Activated CD8-positive, alpha-beta memory T cell treated with anti-CD3 and anti-CD28 coated beads, Interleukin-2, amount 10 ng/mL, durations not matched to agents 7 days and 5 days (primary cell): ENCODE measurements around the gene CNTN2. TPM values are rescaled to one million over a fixed set of nuclear protein-coding genes. Genes with fewer than 3 reads are reported as not detected.
A peak's percentile ranks its signal among the peaks of the same experiment; 100 is the strongest.

Experiments
- ATAC-seq: fragments of 150-1000 bp; cut with Tn5 transposase; one replicate; pipeline ENCODE4 v1.10.0; 2021; ENCODE audit warnings: moderate library complexity
- CTCF ChIA-PET: fragments of 350-600 bp; sonication (Branson Sonifier 250); formaldehyde crosslinking; loops from one replicate; lab custom pipeline; 2021; ENCODE audit warnings: antibody characterized with exemption; lab: Charles Lee
- DNase-seq: peaks from one replicate; pipeline ENCODE4 v3.0.0-alpha.2; 2020
- H3K27ac Mint-ChIP-seq: one replicate; pipeline ENCODE4 v1.8.0; 2021; ENCODE audit warnings: mild to moderate bottlenecking, mixed read lengths
- H3K27me3 Mint-ChIP-seq: one replicate; pipeline ENCODE4 v1.8.0; 2021; ENCODE audit warnings: mixed read lengths
- H3K36me3 Mint-ChIP-seq: one replicate; pipeline ENCODE4 v1.8.0; 2021; ENCODE audit warnings: mild to moderate bottlenecking, mixed read lengths
- H3K4me1 Mint-ChIP-seq: one replicate; pipeline ENCODE4 v1.8.0; 2021; ENCODE audit warnings: mixed read lengths
- H3K4me3 Mint-ChIP-seq: one replicate; pipeline ENCODE4 v1.8.0; 2021; ENCODE audit warnings: mild to moderate bottlenecking, moderate library complexity, mixed read lengths
- H3K9me3 Mint-ChIP-seq: one replicate; pipeline ENCODE4 v1.8.0; 2022; ENCODE audit warnings: low read depth, mixed read lengths
- total RNA-seq, 2 experiments: library from RNA; stranded (reverse); gene quantifications; one replicate each; pipeline ENCODE4 v1.2.3, GENCODE V29; 2021

CNTN2 gene
- total RNA-seq, 2 experiments from 2014 or later = not detected

DNA sequence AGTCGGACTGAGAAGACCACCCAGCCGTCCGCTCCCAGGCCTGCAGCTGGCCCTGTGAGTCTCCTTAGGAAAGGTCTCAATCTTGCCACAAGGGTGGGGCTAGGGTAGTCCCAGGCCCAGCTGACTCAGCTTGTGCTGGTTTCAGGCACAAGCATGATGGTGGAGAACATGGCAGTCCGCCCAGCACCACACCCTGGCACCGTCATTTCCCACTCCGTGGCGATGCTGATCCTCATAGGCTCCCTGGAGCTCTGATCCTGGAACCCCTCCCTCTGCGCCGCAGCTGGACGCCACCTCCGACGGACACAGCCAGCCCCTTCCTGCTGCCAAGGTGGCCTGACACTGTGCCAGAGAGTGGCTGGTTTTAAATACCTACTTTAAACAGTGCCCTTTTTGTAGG lies 30.5 kb downstream of the CNTN2 start:
- H3K27ac Mint-ChIP-seq = no peak overlapping the region

DNA sequence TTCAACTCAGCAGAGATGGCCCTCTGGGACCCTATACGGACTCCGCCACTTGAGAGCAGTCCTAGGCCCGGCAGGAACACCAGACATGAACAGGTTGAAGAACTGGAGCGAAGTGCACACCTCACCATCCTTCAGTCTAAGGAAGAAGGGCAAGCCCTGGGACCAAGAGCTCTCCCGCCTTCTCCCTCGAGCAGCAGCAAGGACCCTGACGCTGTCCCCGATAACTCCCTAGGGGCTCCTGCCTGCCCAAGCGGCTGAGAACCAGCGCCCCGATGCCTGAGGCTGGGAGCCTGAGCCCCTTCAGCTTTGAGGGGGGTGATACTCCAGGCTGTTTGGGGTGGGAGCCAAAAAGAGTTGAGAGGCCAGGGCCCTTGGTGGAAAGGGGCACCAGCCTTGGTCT lies 31.1 kb downstream of the CNTN2 start:
- Mint-ChIP-seq H3K9me3 (no peaks in the 10 kb centered on the region), H3K27me3 (no peaks in the 10 kb centered on the region), H3K4me1 (no peaks in the 10 kb centered on the region), H3K4me3 (no peak overlapping the region), H3K27ac (no peak overlapping the region), H3K36me3 (no peaks in the 10 kb centered on the region)
- DNase-seq = no peak
- no peak for ATAC-seq
- CTCF ChIA-PET = interaction anchor here (1.9 kb wide), 1 partner anchor 13 kb away, joined by 7 read pairs; no protein-coding TSS in a partner anchor

More for the DNA sequence above, 30.5 kb downstream of the CNTN2 start:
- Mint-ChIP-seq H3K4me1 (no peaks in the 10 kb centered on the region), H3K27me3 (no peaks in the 10 kb centered on the region), H3K9me3 (no peaks in the 10 kb centered on the region), H3K36me3 (no peaks in the 10 kb centered on the region), H3K4me3 (no peak overlapping the region)
- no peak for DNase-seq
- no peak for ATAC-seq
- CTCF ChIA-PET = interaction anchor here (1.9 kb wide), 1 partner anchor 12 kb away, joined by 7 read pairs; no protein-coding TSS in a partner anchor

GRCh38 chr1:205074513-205074912 lies 31.5 kb downstream of the CNTN2 start:
- DNase-seq (no peak), ATAC-seq (no peak)
- H3K4me3 Mint-ChIP-seq = no peak overlapping the region
- H3K4me1 Mint-ChIP-seq = no peaks in the 10 kb centered on the region
- H3K9me3 Mint-ChIP-seq = no peaks in the 10 kb centered on the region
- no peaks in the 10 kb centered on the region for H3K36me3 Mint-ChIP-seq
- no peaks in the 10 kb centered on the region for H3K27me3 Mint-ChIP-seq
- no peak overlapping the region for H3K27ac Mint-ChIP-seq
- CTCF ChIA-PET = interaction anchor here (0.6 to 1.9 kb wide), 3 partner anchors 13 to 85 kb away, joined by 3 to 7 read pairs (median 5); no protein-coding TSS in a partner anchor

GRCh38 chr1:205075642-205076155 lies 32.7 kb downstream of the CNTN2 start:
- Mint-ChIP-seq H3K4me3 (no peak overlapping the region), H3K4me1 (no peaks in the 10 kb centered on the region), H3K9me3 (no peaks in the 10 kb centered on the region), H3K27me3 (no peaks in the 10 kb centered on the region), H3K36me3 (no peaks in the 10 kb centered on the region), H3K27ac (no peak overlapping the region)
- ATAC-seq = no peak
- CTCF ChIA-PET = interaction anchor here (1.3 to 2.5 kb wide), 2 partner anchors 14 to 86 kb away, joined by 5 to 16 read pairs; no protein-coding TSS in a partner anchor
- no peak for DNase-seq

DNA sequence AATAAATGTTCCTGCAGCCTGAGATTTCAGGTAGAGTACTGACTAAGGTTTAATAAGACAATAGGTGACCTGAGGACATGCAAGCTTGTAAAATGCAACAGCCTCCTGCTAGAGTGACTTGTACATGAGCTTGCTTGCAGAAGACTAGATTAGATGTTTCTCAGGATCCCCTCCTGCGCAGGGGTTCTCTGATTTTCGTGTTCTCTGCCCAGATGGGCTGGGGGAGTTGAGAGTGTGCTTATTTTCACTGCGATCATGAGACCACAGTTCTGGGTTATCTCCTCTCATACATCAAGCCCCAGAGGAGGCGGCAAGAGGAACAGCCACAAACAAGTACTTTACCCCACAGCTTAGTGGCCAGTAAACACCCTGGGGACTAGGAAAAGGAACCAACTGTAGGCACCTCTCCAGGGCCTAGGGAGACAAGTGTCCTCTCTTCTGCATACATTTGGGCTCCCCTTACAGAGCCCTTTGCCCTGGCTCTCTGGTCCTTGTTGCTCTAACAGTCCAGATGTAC lies 33.3 kb downstream of the CNTN2 start:
- H3K27me3 Mint-ChIP-seq = no peaks in the 10 kb centered on the region
- no peaks in the 10 kb centered on the region for H3K9me3 Mint-ChIP-seq
- CTCF ChIA-PET = interaction anchor here (2.5 kb wide), 1 partner anchor 14 kb away, joined by 16 read pairs; no protein-coding TSS in a partner anchor

GRCh38 chr1:205077158-205077933 lies 34.3 kb downstream of the CNTN2 start:
- DNase-seq (no peak), ATAC-seq (no peak)
- H3K27ac Mint-ChIP-seq = no peak overlapping the region
- no peaks in the 10 kb centered on the region for H3K9me3 Mint-ChIP-seq
- H3K4me3 Mint-ChIP-seq = no peak overlapping the region
- no peaks in the 10 kb centered on the region for H3K4me1 Mint-ChIP-seq
- no peaks in the 10 kb centered on the region for H3K36me3 Mint-ChIP-seq
- no peaks in the 10 kb centered on the region for H3K27me3 Mint-ChIP-seq
- CTCF ChIA-PET = interaction anchor here (2.5 kb wide), 1 partner anchor 16 kb away, joined by 16 read pairs; no protein-coding TSS in a partner anchor

More for the DNA sequence above, 33.3 kb downstream of the CNTN2 start:
- H3K36me3 Mint-ChIP-seq = no peaks in the 10 kb centered on the region
- H3K27ac Mint-ChIP-seq = no peak overlapping the region
- ATAC-seq = no peak
- H3K4me3 Mint-ChIP-seq = no peak overlapping the region
- no peaks in the 10 kb centered on the region for H3K4me1 Mint-ChIP-seq
- peak; percentile 14 for DNase-seq

DNA sequence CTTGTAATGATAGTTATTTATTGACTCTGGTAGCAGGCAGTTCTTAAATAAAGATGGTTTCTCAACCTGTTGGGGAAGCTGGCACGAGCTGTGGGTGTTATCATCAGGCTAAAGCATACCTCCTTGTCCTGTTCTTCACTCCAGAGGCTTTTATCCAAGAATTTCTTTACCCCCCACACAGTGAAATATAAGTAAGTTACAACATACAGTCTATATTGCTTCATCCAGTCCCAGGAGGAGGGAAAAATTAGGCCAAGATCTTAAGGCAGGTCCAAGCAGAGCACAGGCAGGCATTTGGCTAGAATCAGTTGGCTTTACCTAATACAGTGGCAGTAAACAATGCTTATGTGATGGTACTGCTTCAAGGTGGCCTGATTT lies 34.9 kb downstream of the CNTN2 start:
- Mint-ChIP-seq H3K27me3 (no peaks in the 10 kb centered on the region), H3K4me1 (no peaks in the 10 kb centered on the region), H3K9me3 (no peaks in the 10 kb centered on the region), H3K27ac (no peak overlapping the region), H3K4me3 (no peak overlapping the region), H3K36me3 (no peaks in the 10 kb centered on the region)
- no peak for DNase-seq
- ATAC-seq = no peak
- CTCF ChIA-PET = interaction anchor here (2.5 kb wide), 1 partner anchor 16 kb away, joined by 16 read pairs; no protein-coding TSS in a partner anchor

- peaks cover 9% of the 10 kb centered on the region for H3K36me3 Mint-ChIP-seq
- H3K27ac Mint-ChIP-seq = no peak overlapping the region
- no peaks in the 10 kb centered on the region for H3K4me1 Mint-ChIP-seq
- ATAC-seq (no peak), DNase-seq (no peak)
- H3K27me3 Mint-ChIP-seq = no peaks in the 10 kb centered on the region
- H3K4me3 Mint-ChIP-seq = no peak overlapping the region
- CTCF ChIA-PET = interaction anchor here (0.5 to 5.3 kb wide), 3 partner anchors 20 to 253 kb away, joined by 3 to 28 read pairs (median 3); partner anchors contain the start of gene RBBP5
- H3K9me3 Mint-ChIP-seq = no peaks in the 10 kb centered on the region
Observed at GRCh38 chr1:205082431-205082830, 39.4 kb downstream of the CNTN2 start.

DNA sequence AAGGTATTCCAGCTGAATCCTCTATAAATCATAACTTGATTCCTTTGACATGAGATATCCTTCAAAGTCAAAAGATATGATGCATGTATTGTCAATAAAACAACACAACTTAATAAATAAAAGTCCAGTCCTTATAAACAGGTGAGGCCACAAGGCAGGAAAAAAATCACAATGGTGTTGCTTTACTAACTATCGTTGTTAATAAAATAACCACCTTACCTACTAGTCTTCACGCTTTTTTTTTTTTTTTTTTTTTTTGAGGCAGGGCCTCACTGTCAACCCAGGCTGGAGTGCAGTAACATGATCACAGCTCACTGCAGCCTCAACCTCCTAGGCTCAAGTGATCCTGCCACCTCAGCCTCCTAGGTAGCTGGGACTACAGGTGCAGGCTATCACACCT lies 41.3 kb downstream of the CNTN2 start, which contains the start of gene TMEM81:
Gene TMEM81, minus strand, starts transcription at position 101 of the 400 bp plus-strand sequence. CDS start 140 bp downstream, outside the sequence.
- Mint-ChIP-seq H3K4me1 (no peaks in the 10 kb centered on the region), H3K9me3 (no peaks in the 10 kb centered on the region), H3K36me3 (peaks cover 22% of the 10 kb centered on the region), H3K27me3 (no peaks in the 10 kb centered on the region), H3K27ac (no peak within 1 kb of the TSS), H3K4me3 (no peak within 1 kb of the TSS)
- CTCF ChIA-PET = interaction anchor here (0.7 to 5.3 kb wide), 4 partner anchors 22 to 109 kb away, joined by 3 to 28 read pairs (median 3); partner anchors contain the start of gene RBBP5
- DNase-seq (no peak), ATAC-seq (no peak)

DNA sequence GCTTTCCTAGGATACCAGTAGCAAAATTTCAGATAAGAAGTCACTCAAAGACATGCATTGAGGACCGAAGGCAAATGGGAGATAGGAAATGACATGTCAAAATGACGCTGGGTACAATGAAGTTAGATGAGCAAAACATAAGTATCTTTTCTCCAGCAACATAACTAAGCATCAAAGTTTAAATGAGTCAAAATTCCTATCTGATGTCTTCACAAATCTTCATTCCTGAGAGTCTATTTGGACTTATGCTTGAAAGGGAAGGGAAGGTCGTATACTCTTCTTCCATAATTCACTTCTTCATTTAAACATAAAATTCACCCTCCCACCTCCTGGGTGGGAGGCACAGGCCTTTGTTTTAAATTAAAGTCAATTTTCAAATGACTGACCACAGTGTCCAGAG lies 45.3 kb downstream of the CNTN2 start:
- Mint-ChIP-seq H3K9me3 (no peaks in the 10 kb centered on the region), H3K36me3 (peaks cover 31% of the 10 kb centered on the region), H3K27me3 (no peaks in the 10 kb centered on the region), H3K4me1 (no peaks in the 10 kb centered on the region), H3K4me3 (no peak overlapping the region), H3K27ac (no peak overlapping the region)
- DNase-seq (no peak), ATAC-seq (no peak)
- CTCF ChIA-PET = interaction anchor here (1.6 to 1.9 kb wide), 2 partner anchors 27 to 99 kb away, joined by 6 to 9 read pairs; no protein-coding TSS in a partner anchor

DNA sequence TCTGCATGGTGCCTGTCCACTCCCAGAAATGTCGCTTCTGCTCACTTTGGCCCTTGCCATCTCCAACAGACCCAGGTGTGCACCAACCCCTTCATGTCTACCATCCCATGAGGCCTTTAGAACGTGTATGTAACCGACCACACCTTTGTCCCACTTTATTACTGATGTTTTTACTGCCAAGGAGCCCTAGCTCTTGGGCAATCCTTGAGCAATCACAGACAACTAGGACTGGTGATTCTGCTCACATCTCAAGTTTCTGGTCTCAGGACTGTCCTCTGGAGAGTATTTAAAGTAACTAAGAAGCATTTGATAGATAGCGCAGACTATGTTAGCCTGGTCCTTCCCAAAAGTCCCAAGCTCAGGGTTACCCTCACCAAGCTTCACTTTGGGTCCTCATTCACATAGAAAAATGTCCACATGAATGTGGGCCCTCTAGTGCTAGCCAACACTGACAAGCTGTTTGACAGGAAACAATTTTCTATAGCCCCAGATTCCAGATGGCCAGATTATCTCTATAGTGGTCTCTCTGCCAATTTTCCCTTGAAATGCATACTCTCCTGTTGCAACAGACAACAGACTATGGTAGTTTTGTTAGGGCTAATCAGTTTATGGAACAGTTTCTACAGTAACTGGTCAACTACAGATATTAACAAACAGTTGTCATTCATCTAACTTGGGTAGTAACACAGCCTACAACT lies 48.2 kb downstream of the CNTN2 start:
- Mint-ChIP-seq H3K36me3 (peaks cover 32% of the 10 kb centered on the region), H3K4me3 (no peak overlapping the region)

GRCh38 chr1:205095422-205095821 lies 52.4 kb downstream of the CNTN2 start:
- DNase-seq (no peak), ATAC-seq (no peak)
- H3K4me1 Mint-ChIP-seq = no peaks in the 10 kb centered on the region
- H3K27me3 Mint-ChIP-seq = no peaks in the 10 kb centered on the region
- H3K27ac Mint-ChIP-seq = no peak overlapping the region
- CTCF ChIA-PET = interaction anchor here (1.9 kb wide), 1 partner anchor 34 kb away, joined by 7 read pairs; no protein-coding TSS in a partner anchor
- peaks cover 40% of the 10 kb centered on the region for H3K36me3 Mint-ChIP-seq
- no peak overlapping the region for H3K4me3 Mint-ChIP-seq
- no peaks in the 10 kb centered on the region for H3K9me3 Mint-ChIP-seq

More for the DNA sequence above, 48.2 kb downstream of the CNTN2 start:
- Mint-ChIP-seq H3K4me1 (no peaks in the 10 kb centered on the region), H3K27ac (no peak overlapping the region), H3K9me3 (no peaks in the 10 kb centered on the region), H3K27me3 (no peaks in the 10 kb centered on the region)
- CTCF ChIA-PET = interaction anchor here (1.2 to 2.0 kb wide), 2 partner anchors 29 to 165 kb away, joined by 3 to 8 read pairs; no protein-coding TSS in a partner anchor
- no peak for ATAC-seq
- no peak for DNase-seq
